NT2/D1 (cell line): Measurements from ENCODE around the gene DDX10.

ENCODE experiments used
- YY1 ChIP-seq: IDR thresholded peaks from 2 replicates; pipeline ENCODE4 v1.6.1; 2011; ENCODE audit not compliant: insufficient read length, insufficient read depth
- ZNF274 ChIP-seq: IDR thresholded peaks from 2 replicates; pipeline ENCODE4 v1.6.1; 2011; ENCODE audit warnings: mild to moderate bottlenecking, low read depth, low read length

DNA sequence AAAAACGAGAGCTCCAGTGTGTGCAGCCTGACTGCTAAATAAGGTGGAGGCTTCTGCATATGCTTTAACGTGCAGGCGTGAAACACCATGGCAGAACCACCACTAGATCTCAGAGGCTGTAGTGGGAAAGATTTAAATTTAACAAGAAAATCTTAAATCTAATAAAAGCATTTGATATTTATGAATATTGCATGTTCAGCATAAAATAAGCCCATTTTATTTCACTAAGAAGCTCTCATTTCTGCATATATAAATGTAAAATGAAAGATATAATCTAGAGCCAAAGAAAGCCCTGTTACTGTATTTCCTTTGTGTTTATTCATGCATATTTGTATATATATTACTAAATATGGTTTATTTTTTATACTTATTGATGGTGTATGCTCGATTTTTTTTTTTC lies 188.3 kb downstream of the DDX10 start:
- TF ChIP-seq ZNF274, result no peak
- no peak for TF ChIP-seq YY1
